Measurements from ENCODE around the gene TMEM215. TPM values are rescaled to one million over a fixed set of nuclear protein-coding genes. Genes with fewer than 3 reads are reported as not detected.

TMEM215 gene
- total and polyA plus RNA-seq, 2 experiments from 2014 or later: 0.79 to 1.2 TPM

GRCh38 chr9:32820322-32820721, 37.0 kb downstream of the TMEM215 start:
- H3K4me3 ChIP-seq: no peak overlapping the region
- Mint-ChIP-seq H3K4me1 (no peaks in the 10 kb centered on the region; the same call in 2 of the 3 replicates), H3K36me3 (ENCODE audit: low read depth) (no peaks in the 10 kb centered on the region), H3K9me3 (no peaks in the 10 kb centered on the region), H3K27me3 (ENCODE audit: insufficient read depth, low read depth, poor library complexity) (no peaks in the 10 kb centered on the region), H3K4me3 (no peak overlapping the region), H3K27ac (no peak overlapping the region)
- no peaks in the 10 kb centered on the region for H4K20me1 ChIP-seq (replicated peaks; ENCODE audit: insufficient read depth)
- peaks cover 7% of the 10 kb centered on the region for H3K9me2 ChIP-seq (ENCODE audit: insufficient read depth)
- no peaks in the 10 kb centered on the region for H3K79me2 ChIP-seq (replicated peaks; ENCODE audit: insufficient read depth)
- H3K4me2 ChIP-seq: no peak overlapping the region
- no peak for DNase-seq (ENCODE audit: low spot score)
- H3K27me3 ChIP-seq (ENCODE audit: insufficient read depth): no peaks in the 10 kb centered on the region
- no peak for TF ChIP-seq REST (IDR thresholded peaks at IDR 0.05; ENCODE audit: unreplicated experiment)
- no peak for TF ChIP-seq STAT1 (IDR thresholded peaks at IDR 0.05; ENCODE audit: unreplicated experiment)
- TF ChIP-seq ZNF462 (CRISPR knock-in tag; IDR thresholded peaks at IDR 0.05): no peak
- no peak for TF ChIP-seq ZNF331 (CRISPR knock-in tag; IDR thresholded peaks at IDR 0.05; ENCODE audit: low read depth)
- no peak overlapping the region for H3K27ac ChIP-seq (ENCODE audit: low read depth)
- no peak overlapping the region for H2AFZ ChIP-seq
- no peaks in the 10 kb centered on the region for H3F3A ChIP-seq (replicated peaks; ENCODE audit: low read depth)
- ATAC-seq: no peak
- H3K36me3 ChIP-seq (ENCODE audit: insufficient read depth): no peaks in the 10 kb centered on the region
- H3K4me1 ChIP-seq (ENCODE audit: insufficient read depth): no peaks in the 10 kb centered on the region

Measured in GM23338 (cell line).